Mesothelial cell of epicardium (in vitro differentiated cells): ENCODE data around the gene ASPRV1. TPM values are rescaled to one million over a fixed set of nuclear protein-coding genes. Genes with fewer than 3 reads are reported as not detected.
"Not testable (repeated sequence)": the region's sequence is repeated elsewhere in the genome, so short reads cannot be mapped to it uniquely, and the experiment has no call there.

Experiments used
- DNase-seq, 2 experiments: peaks; one replicate each; pipeline ENCODE4 v3.0.0; 2021; ENCODE audit warnings: low spot score in 2 of 2; ENCODE audit not compliant: unreplicated experiment in 2 of 2
- H3K27ac Mint-ChIP-seq: 2 replicates; pipeline ENCODE4 v1.8.0; 2021; ENCODE audit warnings: mixed read lengths
- H3K27me3 Mint-ChIP-seq: 2 replicates; pipeline ENCODE4 v1.8.0; 2021; ENCODE audit warnings: low read depth, mixed read lengths
- H3K36me3 Mint-ChIP-seq: 2 replicates; pipeline ENCODE4 v1.8.0; 2021; ENCODE audit warnings: mixed read lengths
- H3K4me1 Mint-ChIP-seq: 2 replicates; pipeline ENCODE4 v1.8.0; 2021; ENCODE audit warnings: mixed read lengths
- H3K4me3 Mint-ChIP-seq: 2 replicates; pipeline ENCODE4 v1.8.0; 2021; ENCODE audit warnings: mild to moderate bottlenecking, moderate library complexity, mixed read lengths
- H3K9me3 Mint-ChIP-seq: 2 replicates; pipeline ENCODE4 v1.8.0; 2021; ENCODE audit warnings: mixed read lengths
- CTCF ChIP-seq: fragments of 200-600 bp; sonication (generic); IDR thresholded peaks from one replicate; pipeline ENCODE4 v1.5.0; 2021; ENCODE audit warnings: antibody characterized with exemption; ENCODE audit not compliant: unreplicated experiment
- total RNA-seq: library from RNA; stranded (reverse); gene quantifications from 3 replicates; pipeline ENCODE4 v1.2.1, GENCODE V29; 2021

The ASPRV1 gene
- total RNA-seq, 1 donor from 2014 or later = 3.6 TPM

DNA sequence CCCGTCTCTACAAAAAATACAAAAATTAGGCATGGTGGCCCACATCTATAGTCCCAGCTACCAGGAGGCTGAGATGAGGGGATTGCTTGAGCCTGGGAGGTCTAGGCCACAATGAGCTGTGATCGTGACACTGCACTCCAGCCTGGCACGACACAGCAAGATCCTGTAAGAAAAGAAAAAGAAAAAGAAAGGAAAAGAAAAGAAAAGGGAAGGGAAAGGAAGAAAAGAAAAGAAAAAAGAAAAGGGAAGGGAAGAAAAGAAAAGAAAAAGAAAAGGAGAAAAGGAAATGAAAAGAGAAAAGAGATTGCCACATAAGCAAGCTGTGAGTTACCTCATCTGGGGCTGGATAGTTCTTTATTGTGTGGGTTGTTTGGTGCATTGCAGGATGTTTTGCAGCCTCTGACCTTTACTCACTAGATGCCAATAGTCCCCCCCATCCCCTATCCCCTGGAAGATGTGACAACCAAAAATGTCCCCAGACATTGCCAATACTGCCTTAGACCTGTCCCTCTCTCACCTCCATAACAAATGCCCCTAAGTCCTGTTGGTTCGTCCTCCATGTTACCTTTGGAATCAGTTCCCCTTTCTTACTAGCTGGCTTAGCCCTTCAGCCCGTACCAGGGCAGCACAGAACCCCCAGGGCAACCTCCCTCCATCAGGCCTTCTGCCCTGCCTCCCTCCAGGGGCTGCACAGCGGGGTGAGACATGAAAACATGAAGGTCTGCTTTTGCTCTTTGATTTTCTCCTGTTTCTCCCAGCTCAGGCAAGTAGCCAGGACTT lies 8.9 kb downstream of the ASPRV1 start:
- Mint-ChIP-seq H3K4me1 (no peaks in the 10 kb centered on the region), H3K27ac (no peak overlapping the region), H3K27me3 (peaks cover 22% of the 10 kb centered on the region), H3K36me3 (no peaks in the 10 kb centered on the region), H3K4me3 (no peak overlapping the region), H3K9me3 (no peaks in the 10 kb centered on the region)
- no peak for DNase-seq
- TF ChIP-seq CTCF = no peak

DNA sequence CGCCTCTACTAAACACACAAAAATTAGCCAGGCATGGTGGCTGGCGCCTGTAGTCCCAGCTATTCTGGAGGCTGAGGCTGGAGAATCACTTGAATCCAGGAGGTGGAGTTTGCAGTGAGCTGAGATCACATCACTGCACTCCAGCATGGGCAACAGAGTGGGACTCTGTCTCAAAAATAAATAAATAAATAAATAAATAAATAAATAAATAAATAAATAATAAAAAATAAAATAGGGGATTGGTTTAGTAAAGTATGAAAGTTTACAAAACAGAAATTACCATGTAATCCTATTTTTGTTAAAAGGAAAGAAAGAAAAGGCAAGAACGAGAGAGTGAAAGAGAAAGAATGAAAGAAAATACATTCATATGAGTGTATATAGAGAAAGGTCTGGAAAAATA lies 10.8 kb downstream of the ASPRV1 start:
- H3K4me3 Mint-ChIP-seq, DNase-seq: not testable (repeated sequence)

DNA sequence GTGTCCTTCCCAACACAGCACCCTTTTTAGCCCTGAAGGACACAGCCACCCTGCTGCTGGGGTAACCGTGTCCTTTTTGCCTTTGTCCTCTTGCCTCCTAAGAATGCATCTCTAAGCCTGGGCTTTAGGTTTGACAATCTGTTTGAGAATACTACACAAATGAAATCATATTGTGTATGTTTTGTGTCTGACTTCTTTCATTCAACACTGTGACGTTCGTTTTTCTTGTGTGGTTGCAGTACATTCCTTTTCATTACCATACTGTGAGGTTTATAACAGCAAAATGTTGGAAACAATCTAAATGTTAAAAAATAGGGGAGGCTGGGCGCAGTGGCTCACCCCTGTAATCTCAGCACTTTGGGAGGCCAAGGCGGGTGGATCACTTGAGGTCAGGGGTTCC lies 11.2 kb downstream of the ASPRV1 start:
- no peak overlapping the region for H3K27ac Mint-ChIP-seq
- no peak for TF ChIP-seq CTCF
- no peaks in the 10 kb centered on the region for H3K4me1 Mint-ChIP-seq
- DNase-seq = no peak
- no peak overlapping the region for H3K4me3 Mint-ChIP-seq
- no peaks in the 10 kb centered on the region for H3K9me3 Mint-ChIP-seq
- no peaks in the 10 kb centered on the region for H3K36me3 Mint-ChIP-seq
- peaks cover under 1% of the 10 kb centered on the region for H3K27me3 Mint-ChIP-seq

More for the DNA sequence above, 10.8 kb downstream of the ASPRV1 start:
- H3K4me1 Mint-ChIP-seq, H3K27me3 Mint-ChIP-seq, H3K36me3 Mint-ChIP-seq, H3K27ac Mint-ChIP-seq, H3K9me3 Mint-ChIP-seq: not testable (repeated sequence)

- DNase-seq = no peak
- no peak for TF ChIP-seq CTCF
- Mint-ChIP-seq H3K4me1 (no peaks in the 10 kb centered on the region), H3K27me3 (no peaks in the 10 kb centered on the region), H3K9me3 (no peaks in the 10 kb centered on the region), H3K27ac (no peak overlapping the region), H3K36me3 (no peaks in the 10 kb centered on the region), H3K4me3 (no peak overlapping the region)
Observed at GRCh38 chr2:69948963-69949645, 12.3 kb downstream of the ASPRV1 start.

GRCh38 chr2:69948032-69948962 lies 13.1 kb downstream of the ASPRV1 start:
- Mint-ChIP-seq H3K4me3 (no peak overlapping the region), H3K36me3 (peaks cover under 1% of the 10 kb centered on the region), H3K9me3 (no peaks in the 10 kb centered on the region), H3K27me3 (no peaks in the 10 kb centered on the region), H3K27ac (no peak overlapping the region), H3K4me1 (no peaks in the 10 kb centered on the region)
- DNase-seq = peak in 1 of 2 experiments; percentile 36
- no peak for TF ChIP-seq CTCF
